Mesendoderm (in vitro differentiated cells): ENCODE measurements around the gene AGT. TPM values are rescaled to one million over a fixed set of nuclear protein-coding genes. Genes with fewer than 3 reads are reported as not detected.

Source experiments
- DNase-seq: peaks from one replicate; pipeline ENCODE4 v3.0.0; 2013
- H2AK5ac ChIP-seq: 2 replicates; pipeline ENCODE4 v1.6.1; 2013; ENCODE audit warnings: low read length, inconsistent platforms
- H2BK120ac ChIP-seq: 2 replicates; pipeline ENCODE4 v1.6.1; 2013; ENCODE audit warnings: low read depth, mild to moderate bottlenecking, low read length, moderate library complexity, mixed read lengths
- H2BK15ac ChIP-seq: replicated peaks from 2 replicates; pipeline ENCODE4 v1.6.1; 2013; ENCODE audit warnings: low read depth, mild to moderate bottlenecking, moderate library complexity
- H2BK5ac ChIP-seq: 2 replicates; pipeline ENCODE4 v1.6.1; 2013; ENCODE audit warnings: low read length, inconsistent platforms
- H3K18ac ChIP-seq: 2 replicates; pipeline ENCODE4 v1.6.1; 2013; ENCODE audit warnings: mild to moderate bottlenecking, low read length, mixed read lengths
- H3K23ac ChIP-seq: one replicate; pipeline ENCODE4 v1.6.1; 2013; ENCODE audit warnings: low read length
- H3K27ac ChIP-seq: 2 replicates; pipeline ENCODE4 v1.5.1; 2013; ENCODE audit warnings: low read depth, mild to moderate bottlenecking, inconsistent platforms, low read length, moderate library complexity
- H3K27me3 ChIP-seq: 2 replicates; pipeline ENCODE4 v1.6.1; 2013; ENCODE audit warnings: low read length, control low read depth, mild to moderate bottlenecking, inconsistent platforms; ENCODE audit not compliant: insufficient read depth, poor library complexity
- H3K36me3 ChIP-seq: 2 replicates; pipeline ENCODE4 v1.6.1; 2013; ENCODE audit warnings: low read length, inconsistent platforms; ENCODE audit not compliant: control insufficient read depth, insufficient read depth
- H3K4ac ChIP-seq: one replicate; pipeline ENCODE4 v1.6.1; 2013; ENCODE audit warnings: low read depth, mild to moderate bottlenecking, low read length, moderate library complexity
- H3K4me1 ChIP-seq: 2 replicates; pipeline ENCODE4 v1.6.1; 2013; ENCODE audit warnings: low read depth, low read length, inconsistent platforms; ENCODE audit not compliant: control insufficient read depth
- H3K4me2 ChIP-seq: 2 replicates; pipeline ENCODE4 v1.6.1; 2013; ENCODE audit warnings: low read length
- H3K4me3 ChIP-seq: 2 replicates; pipeline ENCODE4 v1.5.1; 2013; ENCODE audit warnings: mild to moderate bottlenecking, low read length
- H3K56ac ChIP-seq: one replicate; pipeline ENCODE4 v1.6.1; 2013; ENCODE audit warnings: low read length
- H3K79me1 ChIP-seq: 2 replicates; pipeline ENCODE4 v1.6.1; 2013; ENCODE audit warnings: low read length, inconsistent platforms
- H3K79me2 ChIP-seq: 2 replicates; pipeline ENCODE4 v1.6.1; 2013; ENCODE audit warnings: mild to moderate bottlenecking, low read length; ENCODE audit not compliant: control insufficient read depth, insufficient read depth
- H3K9ac ChIP-seq: 2 replicates; pipeline ENCODE4 v1.6.1; 2013; ENCODE audit warnings: low read length, inconsistent platforms
- H4K5ac ChIP-seq: one replicate; pipeline ENCODE4 v1.6.1; 2013; ENCODE audit warnings: low read length
- H4K8ac ChIP-seq: one replicate; pipeline ENCODE4 v1.6.1; 2013; ENCODE audit warnings: low read depth, mild to moderate bottlenecking, control low read depth, low read length, moderate library complexity
- WGBS: extraction: QIAGEN DNeasy Blood & Tissue Kit; methylation state at CpG from one replicate; pipeline ENCODE4 v1.1.7; 2013; ENCODE audit warnings: low lambda C conversion rate, missing lambda C conversion rate; ENCODE audit not compliant: insufficient coverage; ENCODE audit errors: extremely low coverage; 5-methylcytosine and 5-hydroxymethylcytosine counted together
- polyA plus RNA-seq, 2 experiments: library from polyadenylated mRNA; stranded (reverse); fragments of 200-250 nt; gene quantifications; one replicate each; pipeline ENCODE4 v1.2.3, GENCODE V29; 2013

AGT gene
- polyA plus RNA-seq (2013, experiment 1 of 2) = 0.01 TPM
- polyA plus RNA-seq (2013, experiment 2 of 2) = 0.03 TPM

- H3K4ac ChIP-seq = no peak within 1 kb of the TSS
- H3K36me3 ChIP-seq = no peaks in the 10 kb centered on the region
- H2BK120ac ChIP-seq = no peak within 1 kb of the TSS
- H2AK5ac ChIP-seq = no peak within 1 kb of the TSS
- no peaks in the 10 kb centered on the region for H3K79me1 ChIP-seq
- no peaks in the 10 kb centered on the region for H3K27me3 ChIP-seq
- H2BK5ac ChIP-seq = no peak within 1 kb of the TSS
- no peaks in the 10 kb centered on the region for H3K4me1 ChIP-seq
- no peak within 1 kb of the TSS for H2BK15ac ChIP-seq
- H3K4me2 ChIP-seq = no peak within 1 kb of the TSS
- H3K27ac ChIP-seq = no peak within 1 kb of the TSS
- no peak within 1 kb of the TSS for H4K5ac ChIP-seq
- no peak within 1 kb of the TSS for H4K8ac ChIP-seq
- DNase-seq = no peak
- no peak within 1 kb of the TSS for H3K23ac ChIP-seq
- H3K18ac ChIP-seq = no peak within 1 kb of the TSS
- no peak within 1 kb of the TSS for H3K4me3 ChIP-seq
- WGBS = no CpG with 5 or more reads among the region's 24 CpGs
- no peaks in the 10 kb centered on the region for H3K79me2 ChIP-seq
- no peak within 1 kb of the TSS for H3K9ac ChIP-seq
- no peak within 1 kb of the TSS for H3K56ac ChIP-seq
These were observed at the start of gene AGT for GRCh38 chr1:230713915-230714764. Gene AGT, minus strand, starts transcription at chr1:230714122. Its CDS starts 3,299 bp downstream, at chr1:230710823.

- H3K23ac ChIP-seq = no peak overlapping the region
- no CpG with 5 or more reads among the region's 8 CpGs for WGBS
- no peak overlapping the region for H3K4ac ChIP-seq
- no peak overlapping the region for H2BK120ac ChIP-seq
- H3K4me1 ChIP-seq = no peaks in the 10 kb centered on the region
- no peak overlapping the region for H2AK5ac ChIP-seq
- no peak overlapping the region for H3K9ac ChIP-seq
- no peak overlapping the region for H3K56ac ChIP-seq
- no peak overlapping the region for H2BK15ac ChIP-seq
- H3K79me2 ChIP-seq = no peaks in the 10 kb centered on the region
- H3K27me3 ChIP-seq = no peaks in the 10 kb centered on the region
- H3K18ac ChIP-seq = no peak overlapping the region
- H3K4me3 ChIP-seq = no peak overlapping the region
- no peaks in the 10 kb centered on the region for H3K79me1 ChIP-seq
- no peak for DNase-seq
- H4K5ac ChIP-seq = no peak overlapping the region
- H4K8ac ChIP-seq = no peak overlapping the region
- H3K4me2 ChIP-seq = no peak overlapping the region
- H3K36me3 ChIP-seq = no peaks in the 10 kb centered on the region
- no peak overlapping the region for H2BK5ac ChIP-seq
- no peak overlapping the region for H3K27ac ChIP-seq
These were observed 47.7 kb upstream of the AGT start for GRCh38 chr1:230761443-230762167.

- DNase-seq = peak; percentile 50
- no peak overlapping the region for H2BK5ac ChIP-seq
- H4K8ac ChIP-seq = no peak overlapping the region
- no peaks in the 10 kb centered on the region for H3K27me3 ChIP-seq
- H3K4me1 ChIP-seq = no peaks in the 10 kb centered on the region
- H3K18ac ChIP-seq = no peak overlapping the region
- no peak overlapping the region for H3K9ac ChIP-seq
- H3K4me3 ChIP-seq = no peak overlapping the region
- H3K4ac ChIP-seq = no peak overlapping the region
- H2BK120ac ChIP-seq = no peak overlapping the region
- no peak overlapping the region for H2BK15ac ChIP-seq
- H3K4me2 ChIP-seq = no peak overlapping the region
- WGBS = no CpG with 5 or more reads among the region's 7 CpGs
- H3K56ac ChIP-seq = no peak overlapping the region
- H3K79me1 ChIP-seq = no peaks in the 10 kb centered on the region
- H3K79me2 ChIP-seq = no peaks in the 10 kb centered on the region
- no peak overlapping the region for H2AK5ac ChIP-seq
- H3K36me3 ChIP-seq = no peaks in the 10 kb centered on the region
- no peak overlapping the region for H3K23ac ChIP-seq
- no peak overlapping the region for H4K5ac ChIP-seq
- no peak overlapping the region for H3K27ac ChIP-seq
These were observed 46.5 kb upstream of the AGT start for GRCh38 chr1:230760360-230760827.

GRCh38 chr1:230759369-230760065, 45.6 kb upstream of the AGT start:
- H3K79me2 ChIP-seq = no peaks in the 10 kb centered on the region
- no peak overlapping the region for H2AK5ac ChIP-seq
- no peak overlapping the region for H3K4me2 ChIP-seq
- H3K23ac ChIP-seq = no peak overlapping the region
- DNase-seq = no peak
- no peak overlapping the region for H2BK5ac ChIP-seq
- H3K4me1 ChIP-seq = no peaks in the 10 kb centered on the region
- no peak overlapping the region for H3K4ac ChIP-seq
- no peaks in the 10 kb centered on the region for H3K27me3 ChIP-seq
- H3K4me3 ChIP-seq = no peak overlapping the region
- no peak overlapping the region for H2BK15ac ChIP-seq
- no peak overlapping the region for H3K18ac ChIP-seq
- H3K79me1 ChIP-seq = no peaks in the 10 kb centered on the region
- no CpG with 5 or more reads among the region's 7 CpGs for WGBS
- H3K9ac ChIP-seq = no peak overlapping the region
- H4K5ac ChIP-seq = no peak overlapping the region
- H4K8ac ChIP-seq = no peak overlapping the region
- no peaks in the 10 kb centered on the region for H3K36me3 ChIP-seq
- H3K27ac ChIP-seq = no peak overlapping the region
- no peak overlapping the region for H3K56ac ChIP-seq
- no peak overlapping the region for H2BK120ac ChIP-seq

- Histone ChIP-seq H2BK15ac (no peak overlapping the region), H3K27me3 (no peaks in the 10 kb centered on the region), H3K9ac (no peak overlapping the region), H4K5ac (no peak overlapping the region), H3K4me2 (no peak overlapping the region), H2AK5ac (no peak overlapping the region), H3K36me3 (no peaks in the 10 kb centered on the region), H3K4me3 (no peak overlapping the region), H3K79me2 (no peaks in the 10 kb centered on the region), H2BK120ac (no peak overlapping the region), H3K27ac (no peak overlapping the region), H3K4ac (no peak overlapping the region), H2BK5ac (no peak overlapping the region), H3K18ac (no peak overlapping the region), H3K23ac (no peak overlapping the region), H3K79me1 (no peaks in the 10 kb centered on the region), H4K8ac (no peak overlapping the region), H3K4me1 (no peaks in the 10 kb centered on the region), H3K56ac (no peak overlapping the region)
- DNase-seq = no peak
- no CpG with 5 or more reads among the region's 8 CpGs for WGBS
These were observed 44.9 kb upstream of the AGT start for GRCh38 chr1:230758709-230759368.
